Stimulated activated effector memory CD8-positive, alpha-beta T cell treated with anti-CD3 and anti-CD28 coated beads, Interleukin-12 subunit alpha, Interleukin-12 subunit beta, amount 100 ng/mL, for 72 hours (primary cell): Measurements from ENCODE around the gene CACNA2D3.

ENCODE experiments used
- ATAC-seq: fragments of 150-1000 bp; cut with Tn5 transposase; 2 replicates; pipeline ENCODE4 v1.10.0; 2021
- DNase-seq, 2 donors: peaks; one replicate each; pipeline ENCODE4 v3.0.0; 2021 to 2022; ENCODE audit warnings: low spot score in 2 of 2
- H3K27ac Mint-ChIP-seq: one replicate; pipeline ENCODE4 v1.8.0; 2022; ENCODE audit warnings: mild to moderate bottlenecking, mixed read lengths
- H3K36me3 Mint-ChIP-seq: one replicate; pipeline ENCODE4 v1.8.0; 2022; ENCODE audit warnings: mild to moderate bottlenecking, mixed read lengths
- H3K4me1 Mint-ChIP-seq: one replicate; pipeline ENCODE4 v1.8.0; 2022; ENCODE audit warnings: mixed read lengths
- H3K4me3 Mint-ChIP-seq: one replicate; pipeline ENCODE4 v1.8.0; 2022; ENCODE audit warnings: mild to moderate bottlenecking, mixed read lengths
- H3K9me3 Mint-ChIP-seq: one replicate; pipeline ENCODE4 v1.8.0; 2022; ENCODE audit warnings: mixed read lengths

The CACNA2D3 gene

DNA sequence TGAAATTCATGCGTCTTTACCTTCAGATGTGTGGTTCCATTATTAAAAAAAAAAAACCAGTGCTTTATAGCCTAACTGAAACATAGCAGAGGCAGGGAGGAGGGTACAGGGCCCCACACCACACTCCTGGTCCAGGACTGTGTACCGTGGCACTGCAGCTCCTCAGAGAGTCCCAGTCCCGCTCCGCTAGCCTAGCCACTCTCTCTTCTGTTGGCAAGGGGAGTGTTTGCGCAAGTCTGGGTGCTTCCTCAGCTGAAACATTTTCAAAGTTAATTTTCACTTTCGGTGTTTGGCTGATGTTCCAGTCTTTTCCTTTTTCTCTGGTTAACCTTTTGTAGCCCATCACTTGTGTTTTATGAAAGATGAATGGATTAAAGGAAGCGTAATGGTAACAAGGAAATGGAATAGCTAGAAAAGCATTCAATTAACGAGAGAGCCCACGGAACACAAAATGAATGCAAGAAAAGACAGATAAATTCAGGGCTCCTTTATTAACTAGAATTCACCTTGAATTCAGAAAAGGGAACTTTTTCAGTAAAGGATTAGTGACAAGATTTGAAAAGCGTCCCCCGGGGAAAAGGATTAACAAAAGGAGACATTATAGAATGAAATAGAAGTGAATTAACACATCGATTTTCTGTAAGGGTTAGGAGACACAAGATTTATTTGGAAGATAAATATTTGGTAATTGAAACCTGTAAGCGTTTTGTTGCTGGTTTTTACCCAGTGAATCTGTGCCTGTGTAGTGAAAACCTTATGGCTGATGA, 177.0 kb downstream of the CACNA2D3 start:
- no peaks in the 10 kb centered on the region for H3K36me3 Mint-ChIP-seq
- no peak overlapping the region for H3K27ac Mint-ChIP-seq
- peaks cover 5% of the 10 kb centered on the region for H3K9me3 Mint-ChIP-seq
- H3K4me3 Mint-ChIP-seq, result no peak overlapping the region
- no peaks in the 10 kb centered on the region for H3K4me1 Mint-ChIP-seq
- ATAC-seq (no peak), DNase-seq (no peak)

DNA sequence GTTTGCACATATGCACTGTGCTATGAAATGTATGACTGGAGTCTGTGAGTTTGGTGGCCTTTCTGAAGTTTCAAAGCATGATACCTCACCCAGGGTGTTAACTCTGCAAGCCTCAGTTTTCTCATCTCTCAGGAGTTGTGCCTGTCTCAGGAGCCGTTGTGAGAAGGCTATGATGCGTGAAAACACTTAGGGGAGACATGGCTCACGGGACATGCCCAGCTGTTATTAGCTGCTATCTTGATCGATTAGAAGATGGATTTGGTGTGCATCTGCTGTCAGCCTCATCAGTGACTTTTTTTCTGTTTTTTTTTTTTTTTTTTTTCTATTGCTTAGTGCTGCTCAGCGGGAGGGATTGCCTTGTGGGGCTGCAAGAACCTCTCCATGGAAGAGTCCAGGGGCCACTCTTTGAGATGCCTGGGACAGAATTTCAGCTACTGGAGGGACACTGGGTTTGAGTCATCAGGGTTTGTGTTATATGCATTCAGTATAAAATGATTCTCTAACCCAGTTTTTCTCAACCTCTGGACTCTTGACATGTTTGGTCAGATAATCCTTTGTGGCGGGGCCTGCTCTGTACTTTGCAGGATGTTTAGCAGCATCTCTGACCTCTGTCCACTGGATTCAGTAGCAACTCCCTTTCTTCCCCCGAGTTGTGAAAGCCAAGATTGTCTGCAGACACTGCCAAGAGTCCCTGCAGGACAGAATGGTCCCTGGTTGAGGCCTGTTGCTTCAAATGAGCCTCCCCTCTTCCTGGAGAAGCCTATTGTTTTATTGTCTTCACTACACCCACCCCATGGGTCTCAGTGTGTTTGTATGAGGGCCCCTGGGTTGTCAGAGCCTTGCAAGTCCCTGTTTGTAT, 181.4 kb downstream of the CACNA2D3 start:
- DNase-seq (no peak), ATAC-seq (no peak)
- Mint-ChIP-seq H3K4me3 (no peak overlapping the region), H3K27ac (no peak overlapping the region), H3K9me3 (peaks cover 5% of the 10 kb centered on the region), H3K4me1 (no peaks in the 10 kb centered on the region), H3K36me3 (no peaks in the 10 kb centered on the region)

DNA sequence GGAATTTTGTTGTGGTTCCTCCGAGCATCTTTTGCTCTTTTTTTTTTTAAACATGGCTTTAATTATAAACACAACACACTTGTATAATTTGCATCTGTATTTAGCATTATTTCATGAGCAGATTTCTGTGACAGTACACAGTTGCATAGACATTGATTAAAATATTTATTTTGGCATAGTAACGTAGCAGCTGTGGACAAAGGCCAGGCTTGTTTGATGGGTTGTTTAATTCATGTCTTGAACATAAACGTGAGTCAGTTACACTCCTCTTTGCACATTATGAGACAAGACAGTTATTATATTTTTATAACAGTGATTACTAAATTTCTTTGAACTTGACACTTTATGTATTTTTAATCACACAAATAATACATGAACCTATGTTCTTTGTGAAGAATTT, 182.5 kb downstream of the CACNA2D3 start:
- peaks cover 5% of the 10 kb centered on the region for H3K9me3 Mint-ChIP-seq
- DNase-seq (no peak), ATAC-seq (no peak)
- no peak overlapping the region for H3K27ac Mint-ChIP-seq
- H3K4me1 Mint-ChIP-seq, result no peaks in the 10 kb centered on the region
- no peak overlapping the region for H3K4me3 Mint-ChIP-seq
- H3K36me3 Mint-ChIP-seq, result no peaks in the 10 kb centered on the region

DNA sequence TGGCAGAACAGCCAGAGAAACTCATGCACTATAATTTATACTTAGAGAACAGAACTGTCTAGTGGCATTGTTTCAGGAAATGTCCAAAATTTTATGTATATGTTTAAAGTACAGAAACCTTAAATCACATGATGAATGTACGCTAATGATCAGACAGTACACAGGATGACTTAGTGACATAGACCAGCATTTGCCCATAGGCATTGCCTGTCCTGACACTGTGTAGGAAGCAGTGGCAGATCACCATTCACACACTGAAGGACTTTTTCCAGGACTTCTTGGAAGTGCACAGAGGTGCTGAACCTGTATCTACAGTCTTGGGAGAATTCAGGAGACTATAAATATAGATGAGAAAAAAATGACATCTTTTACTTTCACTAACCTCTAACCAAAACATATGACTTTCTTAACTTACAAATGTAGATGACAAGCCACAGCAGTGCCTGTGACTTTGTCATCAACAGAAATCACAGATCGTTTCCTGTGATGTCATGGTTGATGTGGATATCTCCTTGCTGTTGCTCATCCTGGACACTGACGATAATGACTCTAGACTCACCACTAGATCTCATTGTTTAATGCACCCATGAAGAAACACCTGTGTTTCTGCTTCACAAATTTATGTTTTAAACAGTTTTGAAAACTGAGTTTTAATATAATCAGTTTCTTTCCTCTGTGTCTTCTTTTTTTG, 183.2 kb downstream of the CACNA2D3 start:
- Mint-ChIP-seq H3K9me3 (peaks cover 5% of the 10 kb centered on the region), H3K36me3 (no peaks in the 10 kb centered on the region), H3K4me3 (no peak overlapping the region), H3K27ac (no peak overlapping the region), H3K4me1 (no peaks in the 10 kb centered on the region)
- no peak for ATAC-seq
- DNase-seq, result no peak

DNA sequence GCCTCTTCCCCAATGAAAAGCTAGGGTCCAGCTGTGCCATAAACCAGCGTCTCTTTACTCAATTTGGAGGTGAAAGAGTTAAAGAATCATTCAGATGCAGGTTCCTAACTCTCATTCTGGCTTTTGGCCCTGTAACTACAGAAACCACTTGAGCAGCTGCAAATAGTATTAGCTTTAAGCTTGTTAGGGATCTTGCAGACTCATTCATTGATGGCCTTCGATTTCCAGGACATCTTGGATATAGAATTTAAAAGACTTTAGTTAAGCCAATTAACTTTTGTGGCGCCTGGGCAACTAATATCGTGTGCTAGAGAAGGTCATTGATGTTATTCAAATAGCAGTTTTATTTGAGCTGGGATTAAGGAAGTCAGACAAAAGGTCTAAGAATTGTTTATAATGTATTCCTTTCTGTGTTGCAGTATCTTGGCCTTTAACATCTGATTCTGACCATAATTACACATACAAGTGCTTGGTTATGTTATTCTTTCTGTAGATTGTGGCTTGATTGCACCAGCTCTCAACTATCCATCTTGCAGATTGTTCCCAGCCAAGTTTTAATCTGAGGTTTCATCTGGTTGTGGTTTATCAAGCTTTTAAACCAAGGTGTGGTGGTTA, 185.3 kb downstream of the CACNA2D3 start:
- ATAC-seq, result no peak
- DNase-seq, result no peak
- no peak overlapping the region for H3K4me3 Mint-ChIP-seq
- no peak overlapping the region for H3K27ac Mint-ChIP-seq
- H3K4me1 Mint-ChIP-seq, result no peaks in the 10 kb centered on the region
- peaks cover 4% of the 10 kb centered on the region for H3K9me3 Mint-ChIP-seq
- H3K36me3 Mint-ChIP-seq, result no peaks in the 10 kb centered on the region

DNA sequence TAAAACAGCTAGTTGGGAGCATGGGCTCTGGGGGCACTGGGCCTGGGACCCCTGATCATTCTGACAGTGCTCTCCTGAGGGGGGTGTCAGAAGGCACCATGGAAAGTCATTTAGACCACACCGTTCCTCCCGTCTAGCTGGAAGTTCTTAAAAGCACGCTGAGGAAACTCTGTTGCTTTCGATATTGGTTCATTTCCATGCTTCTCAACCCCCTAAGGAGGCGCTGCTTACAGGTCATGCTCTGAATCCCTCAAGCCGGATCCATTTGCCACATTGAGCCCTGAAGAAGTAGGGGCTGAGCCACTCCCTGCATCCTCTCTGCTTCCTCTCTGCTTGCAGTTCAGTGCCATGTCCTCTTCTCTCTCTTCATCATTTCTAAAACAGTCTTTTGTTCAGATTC, 187.2 kb downstream of the CACNA2D3 start:
- Mint-ChIP-seq H3K4me1 (no peaks in the 10 kb centered on the region), H3K9me3 (no peaks in the 10 kb centered on the region), H3K36me3 (no peaks in the 10 kb centered on the region), H3K27ac (no peak overlapping the region), H3K4me3 (no peak overlapping the region)
- ATAC-seq (no peak), DNase-seq (no peak)

DNA sequence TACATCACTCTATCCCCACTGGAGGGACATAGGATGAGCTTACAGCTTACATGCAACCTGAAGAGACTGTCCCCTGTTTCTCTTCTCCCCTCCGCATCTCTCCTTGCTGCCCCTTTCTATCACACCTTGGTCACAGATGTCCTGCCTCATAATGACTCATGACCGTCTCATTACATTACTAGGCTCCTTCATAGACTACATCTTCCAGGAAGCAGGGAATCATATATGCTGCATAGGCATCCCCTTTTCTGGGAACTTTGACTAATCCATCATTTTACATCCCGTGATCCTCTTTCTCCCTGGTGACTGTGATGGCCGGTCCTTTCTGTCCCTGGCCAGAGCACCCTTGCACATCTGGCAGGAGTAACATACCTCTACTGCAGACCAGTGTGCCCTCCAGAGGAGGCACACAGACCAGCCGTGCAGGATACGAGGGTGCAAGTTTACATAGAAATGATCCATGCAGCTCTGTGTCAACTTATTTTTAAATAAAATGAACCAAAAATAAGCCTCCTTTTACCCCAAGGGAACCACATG, 188.9 kb downstream of the CACNA2D3 start:
- DNase-seq (no peak), ATAC-seq (no peak)
- no peak overlapping the region for H3K4me3 Mint-ChIP-seq
- H3K27ac Mint-ChIP-seq, result no peak overlapping the region
- H3K9me3 Mint-ChIP-seq, result no peaks in the 10 kb centered on the region
- H3K36me3 Mint-ChIP-seq, result no peaks in the 10 kb centered on the region
- H3K4me1 Mint-ChIP-seq, result no peaks in the 10 kb centered on the region

DNA sequence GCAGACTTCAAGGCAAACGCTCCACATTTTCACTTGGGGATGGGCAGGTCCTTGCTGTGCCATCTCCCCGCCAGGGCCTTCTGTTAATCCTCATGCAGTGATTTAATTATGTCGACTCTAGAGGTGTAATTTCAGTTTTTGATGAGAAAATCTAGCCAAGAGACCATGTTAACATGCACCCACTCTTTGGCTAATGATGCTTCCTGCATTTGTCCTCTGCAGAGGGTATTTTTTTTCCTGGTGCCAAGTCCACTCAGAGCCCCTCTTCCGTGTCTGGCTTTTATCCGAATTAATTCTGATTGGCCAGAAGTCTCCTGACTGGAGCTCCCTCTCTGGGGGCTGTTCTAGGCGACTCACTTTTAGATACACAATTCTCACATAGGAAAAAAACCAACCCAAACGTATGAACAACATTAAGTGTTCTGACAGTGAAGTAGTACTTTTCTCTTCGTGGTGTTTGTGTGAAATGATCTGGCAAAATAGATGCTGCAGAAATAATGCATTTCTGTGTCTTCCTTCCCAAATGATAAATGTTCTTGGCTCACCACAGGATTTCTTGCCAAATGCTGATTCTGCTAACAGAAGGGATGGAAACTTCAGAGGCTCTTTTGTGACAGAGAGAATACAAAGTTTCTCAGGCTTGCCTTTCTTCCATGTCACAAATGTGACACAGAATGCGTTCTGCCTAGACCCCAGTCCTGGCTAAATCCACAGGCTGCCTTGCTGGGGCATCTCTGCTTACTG, 190.0 kb downstream of the CACNA2D3 start:
- ATAC-seq, result no peak
- Mint-ChIP-seq H3K36me3 (no peaks in the 10 kb centered on the region), H3K4me1 (no peaks in the 10 kb centered on the region), H3K9me3 (no peaks in the 10 kb centered on the region), H3K27ac (no peak overlapping the region), H3K4me3 (no peak overlapping the region)
- DNase-seq, result no peak

DNA sequence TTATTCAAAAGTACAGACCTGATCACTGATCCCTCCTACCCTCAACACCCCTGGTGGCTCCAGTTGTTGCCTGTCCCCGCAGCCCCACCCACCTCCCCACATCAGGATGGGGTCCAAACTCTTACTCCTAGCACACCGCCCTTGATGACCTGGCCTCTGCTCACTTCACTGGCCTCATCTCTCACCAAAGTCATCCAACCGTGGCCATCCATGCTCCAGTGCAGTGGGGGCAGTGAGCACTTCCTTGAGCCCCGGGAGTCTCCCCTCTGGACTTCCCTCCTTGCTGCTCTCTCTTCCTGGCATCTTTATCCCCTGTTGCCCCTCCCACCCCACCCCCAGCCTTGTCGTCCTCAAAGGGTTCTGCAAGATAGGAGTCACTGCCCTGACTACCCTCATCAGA, 191.1 kb downstream of the CACNA2D3 start:
- Mint-ChIP-seq H3K27ac (no peak overlapping the region), H3K4me1 (no peaks in the 10 kb centered on the region), H3K36me3 (no peaks in the 10 kb centered on the region), H3K9me3 (no peaks in the 10 kb centered on the region), H3K4me3 (no peak overlapping the region)
- DNase-seq, result no peak
- no peak for ATAC-seq

DNA sequence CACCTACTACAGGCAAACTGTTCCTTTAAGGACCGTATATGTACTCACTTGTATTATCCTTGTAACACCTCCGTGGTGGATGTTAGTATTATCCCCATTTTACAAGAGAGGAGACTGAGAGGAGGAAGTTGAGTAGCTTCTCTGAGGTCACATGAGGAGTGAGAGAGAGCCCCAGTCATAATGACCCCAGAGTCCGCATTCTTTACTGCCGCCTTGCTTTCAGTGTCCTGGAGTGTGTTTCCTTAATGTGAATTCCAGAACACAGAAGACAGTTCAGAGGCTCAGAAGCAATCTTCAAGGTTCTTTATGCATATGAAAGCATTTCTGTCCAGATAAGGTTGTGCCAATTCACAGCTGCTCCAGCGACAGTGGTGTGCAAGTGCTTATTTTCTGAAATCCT, 199.2 kb downstream of the CACNA2D3 start:
- Mint-ChIP-seq H3K4me3 (no peak overlapping the region), H3K9me3 (no peaks in the 10 kb centered on the region), H3K27ac (no peak overlapping the region), H3K4me1 (no peaks in the 10 kb centered on the region), H3K36me3 (no peaks in the 10 kb centered on the region)
- DNase-seq (no peak), ATAC-seq (no peak)

DNA sequence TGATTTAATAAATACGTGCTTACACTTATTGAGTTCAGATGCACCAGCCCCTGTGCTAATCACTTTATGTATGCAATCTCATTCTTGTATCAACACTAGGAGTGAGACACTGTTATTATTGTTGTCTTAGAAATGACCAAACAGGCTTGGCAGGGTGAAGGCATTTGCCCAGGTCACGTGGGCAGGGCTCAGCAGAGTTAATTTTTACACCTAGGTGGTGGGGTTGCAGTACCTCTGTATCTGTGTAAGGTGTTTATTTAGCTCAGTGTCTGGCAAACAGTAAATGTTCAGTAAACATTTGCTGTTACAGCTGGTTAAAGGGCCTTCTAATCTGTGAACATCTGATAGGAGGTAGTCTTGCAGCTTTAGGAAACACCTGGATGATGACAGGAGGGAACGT, 200.0 kb downstream of the CACNA2D3 start:
- no peaks in the 10 kb centered on the region for H3K4me1 Mint-ChIP-seq
- no peak overlapping the region for H3K4me3 Mint-ChIP-seq
- H3K27ac Mint-ChIP-seq, result no peak overlapping the region
- DNase-seq (no peak), ATAC-seq (no peak)
- no peaks in the 10 kb centered on the region for H3K9me3 Mint-ChIP-seq
- H3K36me3 Mint-ChIP-seq, result no peaks in the 10 kb centered on the region

DNA sequence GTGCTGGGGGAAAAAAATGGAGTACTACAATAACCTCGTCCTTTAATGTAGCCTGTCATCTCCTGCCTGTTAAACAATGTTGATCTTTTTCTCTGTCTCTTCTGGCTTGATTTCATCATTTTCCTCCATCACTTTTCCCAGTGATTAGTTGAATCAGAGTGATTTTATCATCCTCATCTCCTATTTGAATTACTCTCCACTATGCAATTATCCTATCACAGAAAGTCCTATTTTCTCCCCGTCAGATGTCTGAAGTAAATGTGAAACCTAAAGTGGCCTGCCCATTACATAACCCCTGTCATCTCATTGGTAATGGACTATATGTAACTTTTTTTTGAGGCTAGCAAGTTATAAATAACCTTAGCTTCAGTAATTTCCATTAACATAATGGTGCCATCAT, 201.8 kb downstream of the CACNA2D3 start:
- Mint-ChIP-seq H3K36me3 (no peaks in the 10 kb centered on the region), H3K9me3 (no peaks in the 10 kb centered on the region)
- ATAC-seq, result no peak

DNA sequence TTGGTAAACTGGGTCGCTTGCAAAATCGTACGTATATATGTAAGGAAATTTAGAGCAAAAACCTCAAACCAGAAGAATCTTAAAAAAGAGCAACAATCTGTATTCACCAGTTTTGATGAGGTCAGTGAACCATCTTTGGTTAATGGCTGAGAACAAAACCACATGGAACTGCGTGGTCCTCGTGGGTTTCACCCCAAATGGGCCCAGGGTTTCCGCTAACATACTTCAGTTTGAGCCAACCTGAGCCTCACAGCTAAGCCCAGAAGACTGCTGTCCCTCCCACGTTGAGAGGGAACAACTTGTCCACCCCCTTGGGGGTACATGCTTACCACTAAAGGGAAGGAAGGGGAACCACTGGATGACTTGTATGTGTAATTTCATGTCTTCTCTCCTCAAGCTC, 204.6 kb downstream of the CACNA2D3 start:
- Mint-ChIP-seq H3K4me1 (no peaks in the 10 kb centered on the region), H3K36me3 (no peaks in the 10 kb centered on the region), H3K27ac (no peak overlapping the region), H3K4me3 (no peak overlapping the region), H3K9me3 (no peaks in the 10 kb centered on the region)
- ATAC-seq, result no peak
- DNase-seq, result no peak

More for the DNA sequence above, 201.8 kb downstream of the CACNA2D3 start:
- Mint-ChIP-seq H3K4me1 (no peaks in the 10 kb centered on the region), H3K4me3 (no peak overlapping the region), H3K27ac (no peak overlapping the region)
- no peak for DNase-seq

DNA sequence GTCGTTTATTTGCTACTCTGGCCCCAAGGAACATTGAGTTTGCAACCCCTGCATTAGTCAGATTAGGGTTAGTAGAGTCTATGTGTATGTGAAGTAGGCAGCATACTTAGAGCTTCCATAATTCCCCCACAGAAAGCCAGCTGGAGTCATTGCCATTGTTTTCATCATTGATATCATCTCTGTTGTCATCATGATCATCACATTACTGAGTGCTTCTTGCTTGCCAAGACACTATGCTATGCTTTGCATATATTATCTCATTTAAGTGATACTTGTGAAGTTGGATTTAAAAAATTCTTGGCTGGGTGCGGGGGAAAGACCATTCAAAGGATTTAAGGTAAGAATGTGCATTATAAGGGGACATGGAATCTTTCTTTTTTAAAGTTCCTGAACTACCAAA, 209.0 kb downstream of the CACNA2D3 start:
- H3K9me3 Mint-ChIP-seq, result no peaks in the 10 kb centered on the region
- H3K27ac Mint-ChIP-seq, result no peak overlapping the region
- no peaks in the 10 kb centered on the region for H3K36me3 Mint-ChIP-seq
- no peaks in the 10 kb centered on the region for H3K4me1 Mint-ChIP-seq
- no peak overlapping the region for H3K4me3 Mint-ChIP-seq
- no peak for DNase-seq
- ATAC-seq, result no peak
